IMR-90 (cell line): ENCODE measurements around the gene RELL1. TPM values are rescaled to one million over a fixed set of nuclear protein-coding genes. Genes with fewer than 3 reads are reported as not detected.

Experiments used
- ATAC-seq: fragments of 200-7000 bp; cut with Tn5 transposase; 2 replicates; pipeline ENCODE4 v1.9.1; 2020; ENCODE audit warnings: low read depth, mild to moderate bottlenecking, moderate library complexity
- BruUV-seq: library from RNA; stranded (reverse); fragments of 400-500 nt; replicated peaks from 2 replicates; lab custom pipeline; 2021; lab: Mats Ljungman, UMichigan
- CTCF ChIA-PET: fragments of 300-600 bp; formaldehyde crosslinking; extraction: SDS; loops from one replicate; lab custom pipeline; 2021; ENCODE audit warnings: antibody characterized with exemption; lab: Yijun Ruan, JAX
- POLR2A ChIA-PET: fragments of 300-600 bp; sonication (Branson Sonifier 250); formaldehyde crosslinking; loops from one replicate; lab custom pipeline; 2022; ENCODE audit warnings: antibody characterized with exemption; ENCODE audit not compliant: unreplicated experiment; lab: Charles Lee
- DNase-seq: peaks from one replicate; pipeline ENCODE4 v3.0.0; 2013
- H2AFZ ChIP-seq: replicated peaks from 2 replicates; pipeline ENCODE3; 2013; ENCODE audit warnings: low read length, mild to moderate bottlenecking; ENCODE audit not compliant: poor library complexity
- H2AK5ac ChIP-seq: 2 replicates; pipeline ENCODE4 v1.6.1; 2013; ENCODE audit warnings: low read depth, low read length, inconsistent platforms
- H2AK9ac ChIP-seq: replicated peaks from 2 replicates; pipeline ENCODE3; 2013; ENCODE audit warnings: mild to moderate bottlenecking, low read depth, low read length, moderate library complexity; ENCODE audit not compliant: poor library complexity
- H2BK120ac ChIP-seq: 2 replicates; pipeline ENCODE4 v1.6.1; 2013; ENCODE audit warnings: low read depth, low read length, inconsistent platforms
- H2BK15ac ChIP-seq: 3 replicates; pipeline ENCODE4 v1.6.1; 2013; ENCODE audit warnings: low read depth, low read length, inconsistent platforms
- H2BK20ac ChIP-seq: 2 replicates; pipeline ENCODE4 v1.6.1; 2013; ENCODE audit warnings: low read depth, mild to moderate bottlenecking, inconsistent platforms, low read length, moderate library complexity
- H2BK5ac ChIP-seq: 2 replicates; pipeline ENCODE4 v1.6.1; 2013; ENCODE audit warnings: mild to moderate bottlenecking, low read depth, low read length, inconsistent platforms; ENCODE audit not compliant: poor library complexity, severe bottlenecking
- H3K14ac ChIP-seq: replicated peaks from 2 replicates; pipeline ENCODE4 v1.6.1; 2013; ENCODE audit warnings: low read depth, low read length, inconsistent platforms
- H3K18ac ChIP-seq: 2 replicates; pipeline ENCODE4 v1.6.1; 2013; ENCODE audit warnings: low read depth, low read length, control low read depth
- H3K23ac ChIP-seq: 2 replicates; pipeline ENCODE4 v1.6.1; 2013; ENCODE audit warnings: low read depth, low read length, inconsistent platforms
- H3K27ac ChIP-seq: 2 replicates; pipeline ENCODE4 v1.5.1; 2013; ENCODE audit warnings: mild to moderate bottlenecking, control low read depth, low read length; ENCODE audit not compliant: insufficient read depth
- H3K27me3 ChIP-seq: 2 replicates; pipeline ENCODE4 v1.6.1; 2013; ENCODE audit warnings: low read length; ENCODE audit not compliant: control insufficient read depth, insufficient read depth
- H3K36me3 ChIP-seq: 2 replicates; pipeline ENCODE4 v1.6.1; 2013; ENCODE audit warnings: low read length, mixed read lengths; ENCODE audit not compliant: control insufficient read depth, insufficient read depth
- H3K4ac ChIP-seq: 2 replicates; pipeline ENCODE4 v1.6.1; 2013; ENCODE audit warnings: low read depth, low read length, inconsistent platforms
- H3K4me1 ChIP-seq: 2 replicates; pipeline ENCODE4 v1.6.1; 2013; ENCODE audit warnings: low read length, mixed read lengths; ENCODE audit not compliant: control insufficient read depth, insufficient read depth
- H3K4me2 ChIP-seq: 2 replicates; pipeline ENCODE4 v1.6.1; 2013; ENCODE audit warnings: low read depth, mild to moderate bottlenecking, control low read depth, low read length, moderate library complexity
- H3K4me3 ChIP-seq: 2 replicates; pipeline ENCODE4 v1.5.1; 2013; ENCODE audit warnings: low read depth, mild to moderate bottlenecking, control low read depth, low read length, moderate library complexity; ENCODE audit not compliant: insufficient read depth
- H3K56ac ChIP-seq: 2 replicates; pipeline ENCODE4 v1.6.1; 2013; ENCODE audit warnings: low read length, inconsistent platforms; ENCODE audit not compliant: insufficient read depth; ENCODE audit errors: extremely low read depth
- H3K79me1 ChIP-seq, 2 experiments: 2 replicates each; pipeline ENCODE4 v1.6.1; 2013; ENCODE audit warnings: low read length in 2 of 2, inconsistent platforms in 1 of 2, low read depth in 1 of 2
- H3K9ac ChIP-seq: 2 replicates; pipeline ENCODE4 v1.6.1; 2013; ENCODE audit warnings: low read depth, low read length, control low read depth
- H3K9me1 ChIP-seq: 2 replicates; pipeline ENCODE4 v1.6.1; 2013; ENCODE audit warnings: low read length, inconsistent platforms; ENCODE audit not compliant: insufficient read depth
- H3K9me3 ChIP-seq: 2 replicates; pipeline ENCODE4 v1.6.1; 2013; ENCODE audit warnings: low read length; ENCODE audit not compliant: control insufficient read depth, insufficient read depth
- H4K20me1 ChIP-seq: 2 replicates; pipeline ENCODE4 v1.6.1; 2013; ENCODE audit warnings: low read length, inconsistent platforms; ENCODE audit not compliant: insufficient read depth
- H4K5ac ChIP-seq: 2 replicates; pipeline ENCODE4 v1.6.1; 2013; ENCODE audit warnings: mild to moderate bottlenecking, low read depth, low read length, control low read depth
- H4K8ac ChIP-seq, 2 experiments: 2 replicates each; pipeline ENCODE4 v1.6.1; 2013; ENCODE audit warnings: low read depth in 2 of 2, low read length in 2 of 2, control low read depth in 1 of 2, inconsistent platforms in 1 of 2
- H4K91ac ChIP-seq: 2 replicates; pipeline ENCODE4 v1.6.1; 2013; ENCODE audit warnings: low read depth, low read length, inconsistent platforms; ENCODE audit not compliant: insufficient read depth
- BHLHE40 ChIP-seq: fragments of 150-350 bp; IDR thresholded peaks from 2 replicates; pipeline ENCODE4 v1.6.1; 2016; ENCODE audit warnings: mild to moderate bottlenecking, low read depth, low read length
- CHD1 ChIP-seq: IDR thresholded peaks from 2 replicates; pipeline ENCODE4 v1.6.1; 2012; ENCODE audit warnings: low read depth, low read length, improper control_type of control experiment
- CTCF ChIP-seq: conservative IDR thresholded peaks from 2 replicates; pipeline ENCODE4 v1.5.1; 2012; ENCODE audit warnings: mild to moderate bottlenecking, low read depth, low read length, improper control_type of control experiment
- MAZ ChIP-seq: IDR thresholded peaks from 2 replicates; pipeline ENCODE4 v1.6.1; 2012; ENCODE audit warnings: low read depth, mild to moderate bottlenecking, low read length, improper control_type of control experiment, moderate library complexity, borderline replicate concordance
- MXI1 ChIP-seq: IDR thresholded peaks from 2 replicates; pipeline ENCODE4 v1.6.1; 2012; ENCODE audit warnings: low read depth, mild to moderate bottlenecking, low read length, moderate library complexity, borderline replicate concordance
- RAD21 ChIP-seq: IDR thresholded peaks from 2 replicates; pipeline ENCODE4 v1.6.1; 2012; ENCODE audit warnings: low read length, improper control_type of control experiment
- RCOR1 ChIP-seq: IDR thresholded peaks from 2 replicates; pipeline ENCODE4 v1.6.1; 2012; ENCODE audit warnings: mild to moderate bottlenecking, low read length, improper control_type of control experiment; ENCODE audit not compliant: insufficient replicate concordance
- RFX5 ChIP-seq: IDR thresholded peaks from 2 replicates; pipeline ENCODE4 v1.8.0; 2012; ENCODE audit warnings: low read depth, mild to moderate bottlenecking, low read length, moderate library complexity
- SMC3 ChIP-seq: fragments of 150-350 bp; IDR thresholded peaks from 2 replicates; pipeline ENCODE4 v1.6.1; 2016; ENCODE audit warnings: low read depth, mild to moderate bottlenecking, antibody characterized with exemption, low read length, moderate library complexity
- WGBS, 2 experiments: methylation state at CpG; one replicate each; pipeline versions ENCODE4 v1.1.5 to v1.1.7; 2013; ENCODE audit warnings: missing lambda C conversion rate in 2 of 2; ENCODE audit not compliant: insufficient read length in 1 of 2; ENCODE audit errors: extremely low coverage in 2 of 2; 5-methylcytosine and 5-hydroxymethylcytosine counted together
- dilution Hi-C: fragments of 300-500 bp; cut with HindIII; formaldehyde crosslinking; loops from one replicate; pipeline ENCODE4 v1.14.3; 2018; ENCODE audit warnings: low sequenced_read_pairs; ENCODE audit not compliant: unreplicated experiment
- in situ Hi-C: fragments of 300-500 bp; cut with MboI; formaldehyde crosslinking; loops from 3 replicates; pipeline ENCODE4 v1.14.3; 2019; ENCODE audit warnings: low sequenced_read_pairs, inconsistent platforms, mixed read lengths
- intact Hi-C: fragments of 100-400 bp; cut with micrococcal nuclease; formaldehyde crosslinking; loops from 2 replicates; pipeline ENCODE4 v1.10.0; 2022
- polyA plus RNA-seq, 3 experiments: library from polyadenylated mRNA; depleted of rRNA; stranded (reverse); fragments of >200 nt; gene quantifications; 2 replicates each; pipeline ENCODE4 v1.2.3, GENCODE V29; 2012; ENCODE audit warnings: low replicate concordance in 1 of 3
- total RNA-seq: library from RNA; depleted of rRNA; stranded (reverse); fragments of >200 nt; gene quantifications from 2 replicates; pipeline ENCODE4 v1.2.3, GENCODE V29; 2012
- TF ChIP-seq, protein P1 (sequence below): fragments of 150-350 bp; IDR thresholded peaks from 2 replicates; pipeline ENCODE4 v1.6.1; 2016; ENCODE audit warnings: low read depth, mild to moderate bottlenecking, low read length, moderate library complexity, borderline replicate concordance

RELL1 gene
- total and polyA plus RNA-seq, 2 of the 4 experiments (the other 2 are of a cell fraction), result 6.8 to 39.6 TPM

- no peak overlapping the region for H2BK5ac ChIP-seq
- no peak overlapping the region for H4K8ac ChIP-seq
- 0 out of 2 replicates have a peak, but pooled peaks cover 1% of the 10 kb centered on the region for H3K4me1 ChIP-seq
- H3K79me1 ChIP-seq, result no peaks in the 10 kb centered on the region
- no peak overlapping the region for H3K18ac ChIP-seq
- no peak overlapping the region for H3K9ac ChIP-seq
- dilution Hi-C loops (no loop called here), intact Hi-C loops (no loop called here), in situ Hi-C loops (no loop called here)
- H3K23ac ChIP-seq, result no peak overlapping the region
- no peaks in the 10 kb centered on the region for H3K9me1 ChIP-seq
- H3K36me3 ChIP-seq, result no peaks in the 10 kb centered on the region
- no peaks in the 10 kb centered on the region for H4K20me1 ChIP-seq
- no peak overlapping the region for H2BK120ac ChIP-seq
- no peak overlapping the region for H3K14ac ChIP-seq
- no peak overlapping the region for H2AK9ac ChIP-seq
- no peak overlapping the region for H2AK5ac ChIP-seq
- no TSS peak for BruUV-seq
- peak; percentile 40 for DNase-seq
- ChIA-PET POLR2A (no interaction called here), CTCF (no interaction called here)
- TF ChIP-seq CTCF (no peak), RCOR1 (no peak), MAZ (no peak), SMC3 (no peak), RFX5 (no peak), BHLHE40 (no peak), RAD21 (no peak), MXI1 (no peak), CHD1 (no peak)
- TF ChIP-seq, protein P1, sequence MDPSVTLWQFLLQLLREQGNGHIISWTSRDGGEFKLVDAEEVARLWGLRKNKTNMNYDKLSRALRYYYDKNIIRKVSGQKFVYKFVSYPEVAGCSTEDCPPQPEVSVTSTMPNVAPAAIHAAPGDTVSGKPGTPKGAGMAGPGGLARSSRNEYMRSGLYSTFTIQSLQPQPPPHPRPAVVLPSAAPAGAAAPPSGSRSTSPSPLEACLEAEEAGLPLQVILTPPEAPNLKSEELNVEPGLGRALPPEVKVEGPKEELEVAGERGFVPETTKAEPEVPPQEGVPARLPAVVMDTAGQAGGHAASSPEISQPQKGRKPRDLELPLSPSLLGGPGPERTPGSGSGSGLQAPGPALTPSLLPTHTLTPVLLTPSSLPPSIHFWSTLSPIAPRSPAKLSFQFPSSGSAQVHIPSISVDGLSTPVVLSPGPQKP, result no peak
- no CpG with 5 or more reads among the region's 1 CpG for WGBS, 2 experiments
- no peak overlapping the region for H4K5ac ChIP-seq
- H3K9me3 ChIP-seq, result no peaks in the 10 kb centered on the region
- H2BK20ac ChIP-seq, result no peak overlapping the region
- H3K56ac ChIP-seq, result no peak overlapping the region
- no peak overlapping the region for H3K27ac ChIP-seq
- H4K91ac ChIP-seq, result no peak overlapping the region
- H3K4ac ChIP-seq, result no peak overlapping the region
- H2BK15ac ChIP-seq, result no peak overlapping the region
- H3K27me3 ChIP-seq, result peaks cover 6% of the 10 kb centered on the region
- H3K4me3 ChIP-seq, result no peak overlapping the region
- no peak for ATAC-seq
- no peak overlapping the region for H2AFZ ChIP-seq
- no peak overlapping the region for H3K4me2 ChIP-seq
Measured at GRCh38 chr4:37719021-37719420, 32.8 kb upstream of the RELL1 start.
